GM18502 (cell line): ENCODE measurements around the gene DLG1.

Experiments used
- ATAC-seq: cut with Tn5 transposase; IDR thresholded peaks from one replicate; pipeline ENCODE4 v1.9.1; 2021; ENCODE audit warnings: mild to moderate bottlenecking; ENCODE audit not compliant: unreplicated experiment, poor library complexity

Gene DLG1

GRCh38 chr3:197320582-197320981 is 22.2 kb upstream of the DLG1 start:
- ATAC-seq, result no peak

- no peak for ATAC-seq
These were observed 19.0 kb upstream of the DLG1 start for GRCh38 chr3:197317250-197317963.

GRCh38 chr3:197312431-197312830 is 14.0 kb upstream of the DLG1 start:
- ATAC-seq, result no peak

- no peak for ATAC-seq
These were observed 13.2 kb upstream of the DLG1 start for GRCh38 chr3:197311591-197311990.

GRCh38 chr3:197309528-197310361 is 11.3 kb upstream of the DLG1 start:
- ATAC-seq, result no peak

GRCh38 chr3:197308591-197308990 is 10.2 kb upstream of the DLG1 start:
- ATAC-seq, result no peak

- ATAC-seq, result no peak
These were observed 8.1 kb upstream of the DLG1 start for GRCh38 chr3:197306374-197307086.

GRCh38 chr3:197305854-197306253 is 7.4 kb upstream of the DLG1 start:
- peak; percentile 91 for ATAC-seq

- no peak for ATAC-seq
These were observed 5.0 kb upstream of the DLG1 start for GRCh38 chr3:197303452-197303851.

- no peak for ATAC-seq
These were observed 4.4 kb upstream of the DLG1 start for GRCh38 chr3:197302696-197303341.

- no peak for ATAC-seq
These were observed 3.6 kb upstream of the DLG1 start for GRCh38 chr3:197302033-197302432.

- ATAC-seq, result no peak
These were observed 1.9 kb upstream of the DLG1 start for GRCh38 chr3:197300361-197300760.

- ATAC-seq, result peak; percentile 27
These were observed 788 bp upstream of the DLG1 start for GRCh38 chr3:197298945-197299854.

- peak; percentile 72 for ATAC-seq
These were observed 704 bp downstream of the DLG1 start for GRCh38 chr3:197297476-197298340.

GRCh38 chr3:197297002-197297401 is 1.4 kb downstream of the DLG1 start:
- no peak for ATAC-seq

- ATAC-seq, result no peak
These were observed 1.9 kb downstream of the DLG1 start for GRCh38 chr3:197296545-197296944.

- no peak for ATAC-seq
These were observed 2.5 kb downstream of the DLG1 start for GRCh38 chr3:197295871-197296270.

- no peak for ATAC-seq
These were observed 4.7 kb downstream of the DLG1 start for GRCh38 chr3:197293605-197294237.
